Measurements from ENCODE around the gene TEX36. TPM values are rescaled to one million over a fixed set of nuclear protein-coding genes. Genes with fewer than 3 reads are reported as not detected.
A peak's percentile ranks its signal among the peaks of the same experiment; 100 is the strongest.
"Not testable (repeated sequence)": the region's sequence is repeated elsewhere in the genome, so short reads cannot be mapped to it uniquely, and the experiment has no call there.

TEX36 gene, protein sequence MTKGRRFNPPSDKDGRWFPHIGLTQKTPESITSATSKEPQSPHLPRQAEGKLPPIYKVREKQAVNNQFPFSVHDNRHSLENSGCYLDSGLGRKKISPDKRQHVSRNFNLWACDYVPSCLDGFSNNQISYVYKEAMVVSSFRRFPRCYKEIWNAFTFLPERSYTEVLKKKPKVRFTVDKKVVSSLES
- not detected in 2 replicates for total RNA-seq (2014; rRNA removed; shearing (Covaris generic))

DNA sequence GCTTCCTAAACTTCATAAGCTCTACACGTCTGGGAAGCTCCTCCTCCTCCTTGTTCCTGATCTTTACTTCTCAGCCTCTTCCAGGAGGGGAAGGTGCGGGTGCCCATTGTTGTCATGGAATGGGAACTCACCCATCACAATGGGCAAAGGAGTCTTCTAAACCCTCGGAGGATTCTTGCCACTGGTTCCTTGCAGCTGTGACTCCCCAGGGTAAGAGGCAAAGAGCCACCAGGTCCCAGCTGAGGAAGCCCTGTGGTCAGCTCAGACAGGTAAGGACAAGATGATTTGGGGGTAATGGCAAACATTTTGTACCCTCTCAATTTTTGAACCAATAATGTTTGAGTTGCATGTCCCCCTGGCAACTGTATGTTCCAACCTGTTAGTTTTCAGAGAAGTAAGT, at the start of gene TEX36:
Gene TEX36 (minus strand): TSS at position 101 of the 400 bp plus-strand sequence. CDS start 174 bp downstream, outside the sequence.
- no peak within 1 kb of the TSS for H3K27ac ChIP-seq
- H3K27me3 ChIP-seq (replicated peaks) = 0 out of 2 replicates have a peak, but pooled peaks cover 6% of the 10 kb centered on the region
- no peaks in the 10 kb centered on the region for H3K36me3 ChIP-seq
- no peak within 1 kb of the TSS for H3K4me3 ChIP-seq
- DNase-seq (ENCODE audit: low read depth in 1 of 2, low spot score in 2 of 2) = no peak
- no peaks in the 10 kb centered on the region for H3K9me3 ChIP-seq (replicated peaks)
- no peaks in the 10 kb centered on the region for H3K4me1 ChIP-seq (replicated peaks)

DNA sequence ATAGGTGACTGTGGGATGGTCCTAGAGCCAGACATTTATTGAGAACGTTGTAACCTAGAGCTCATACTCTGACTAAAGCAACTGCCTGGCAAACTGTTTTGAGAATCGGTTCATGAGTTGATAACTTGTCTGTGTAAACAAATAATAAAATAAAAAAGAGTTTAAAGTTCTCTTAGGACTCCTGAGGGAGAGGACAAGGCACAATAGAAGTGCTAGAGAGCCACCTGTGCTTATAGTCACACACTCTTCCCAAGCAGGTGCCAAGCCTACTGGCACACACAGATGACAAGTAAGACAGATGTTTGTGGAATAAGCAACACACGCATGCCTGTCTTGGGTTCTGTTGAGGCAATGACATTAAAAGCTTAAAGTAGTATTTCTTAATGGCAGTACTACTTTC, 44.5 kb upstream of the TEX36 start:
- H3K27me3 ChIP-seq (replicated peaks) = no peaks in the 10 kb centered on the region
- H3K4me3 ChIP-seq = no peak overlapping the region
- H3K36me3 ChIP-seq = peaks cover 96% of the 10 kb centered on the region
- H3K9me3 ChIP-seq (replicated peaks) = no peaks in the 10 kb centered on the region
- no peak for DNase-seq (ENCODE audit: low read depth in 1 of 2, low spot score in 2 of 2)
- H3K4me1 ChIP-seq (replicated peaks) = no peaks in the 10 kb centered on the region
- no peak overlapping the region for H3K27ac ChIP-seq

DNA sequence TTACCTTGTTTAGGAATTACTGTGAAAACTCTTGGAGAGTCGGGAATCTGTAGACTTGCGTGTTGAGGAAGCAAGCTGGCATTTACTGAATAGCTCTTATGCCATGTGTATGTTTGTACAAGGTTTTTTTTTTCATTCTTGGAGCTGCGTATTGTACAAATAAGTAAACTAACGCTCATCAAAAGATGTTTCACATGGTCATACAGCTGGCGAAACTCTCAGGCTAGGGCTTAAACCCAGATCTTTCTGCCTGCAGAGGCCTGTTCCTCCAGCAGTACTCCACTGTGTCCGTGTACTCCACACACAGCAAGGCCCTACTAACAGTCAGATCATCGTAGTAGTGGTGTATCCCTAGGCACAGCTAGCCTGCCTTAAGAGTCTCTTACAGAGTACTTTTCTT, 44.0 kb upstream of the TEX36 start:
- H3K4me3 ChIP-seq = no peak overlapping the region
- H3K36me3 ChIP-seq = peaks cover 96% of the 10 kb centered on the region
- no peaks in the 10 kb centered on the region for H3K9me3 ChIP-seq (replicated peaks)
- no peak overlapping the region for H3K27ac ChIP-seq
- no peaks in the 10 kb centered on the region for H3K27me3 ChIP-seq (replicated peaks)
- DNase-seq (ENCODE audit: low read depth in 1 of 2, low spot score in 2 of 2) = no peak
- H3K4me1 ChIP-seq (replicated peaks) = no peaks in the 10 kb centered on the region

DNA sequence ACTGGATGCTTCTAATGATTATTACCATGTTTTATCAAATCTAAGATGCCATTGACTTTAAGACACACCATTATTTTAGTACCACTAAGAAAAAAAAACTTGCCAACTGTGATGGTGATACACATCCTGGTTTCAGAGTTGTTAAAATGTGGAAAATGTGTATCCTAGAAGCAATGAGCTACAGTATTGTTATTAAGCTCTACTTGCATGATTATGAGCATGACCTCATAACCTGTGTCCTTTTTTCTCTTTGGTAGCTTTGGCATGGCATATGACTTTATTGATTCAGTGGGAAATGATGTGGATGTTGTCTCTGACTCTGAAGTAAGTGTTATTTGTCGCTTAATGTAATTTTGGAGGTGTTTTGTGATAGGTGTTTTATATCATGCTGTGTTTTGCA, 39.8 kb upstream of the TEX36 start:
- no peak overlapping the region for H3K27ac ChIP-seq
- H3K4me3 ChIP-seq = no peak overlapping the region
- peaks cover 76% of the 10 kb centered on the region for H3K36me3 ChIP-seq

DNA sequence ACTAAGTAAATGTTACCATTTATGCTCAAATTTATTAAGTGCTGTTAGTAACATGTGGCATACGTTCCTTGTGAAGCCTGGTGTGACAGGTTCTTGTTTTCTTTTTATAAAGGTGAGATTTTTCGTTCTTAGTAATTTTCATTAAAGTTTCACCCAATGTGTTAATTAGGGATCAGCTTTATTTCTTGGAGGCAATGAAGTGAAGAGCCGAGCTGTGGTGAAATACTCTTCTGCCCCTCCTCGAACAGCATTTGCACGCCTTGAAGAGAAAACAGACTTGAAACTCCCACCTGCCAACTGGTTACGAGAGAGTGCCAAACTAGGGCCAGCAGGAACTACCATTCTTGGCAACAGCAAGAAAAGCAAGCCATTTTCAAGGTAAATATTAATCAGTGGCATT, 38.1 kb upstream of the TEX36 start:
- DNase-seq (ENCODE audit: low read depth in 1 of 2, low spot score in 2 of 2) = no peak
- Histone ChIP-seq H3K4me3 (no peak overlapping the region), H3K27ac (no peak overlapping the region), H3K9me3 (replicated peaks) (no peaks in the 10 kb centered on the region), H3K36me3 (peaks cover 59% of the 10 kb centered on the region), H3K4me1 (replicated peaks) (peaks cover 7% of the 10 kb centered on the region; the same call in 1 of the 2 replicates), H3K27me3 (replicated peaks) (no peaks in the 10 kb centered on the region)

More for the DNA sequence above, 39.8 kb upstream of the TEX36 start:
- DNase-seq (ENCODE audit: low read depth in 1 of 2, low spot score in 2 of 2) = no peak
- Histone ChIP-seq H3K4me1 (replicated peaks) (peaks cover 7% of the 10 kb centered on the region; the same call in 1 of the 2 replicates), H3K9me3 (replicated peaks) (no peaks in the 10 kb centered on the region), H3K27me3 (replicated peaks) (no peaks in the 10 kb centered on the region)

DNA sequence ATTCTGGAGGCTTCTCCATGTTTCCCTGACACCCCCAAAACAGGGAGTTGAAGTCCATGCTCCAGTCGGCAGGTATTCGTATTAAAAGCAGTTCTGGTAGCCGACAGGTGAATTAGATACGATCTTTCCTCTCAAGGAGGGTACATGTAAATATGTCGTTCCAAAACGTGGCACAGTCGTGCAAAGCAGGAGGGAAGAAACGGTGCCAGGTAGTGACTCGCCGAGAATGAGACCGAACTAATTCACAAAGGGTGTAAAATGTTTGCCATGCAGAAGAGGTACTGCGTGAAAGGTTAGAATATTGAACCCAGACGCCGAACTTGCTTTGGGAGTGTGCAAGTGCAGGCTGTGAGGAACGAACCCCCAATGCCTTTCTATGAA, 37.0 kb upstream of the TEX36 start:
- Histone ChIP-seq H3K27me3 (replicated peaks) (no peaks in the 10 kb centered on the region), H3K9me3 (replicated peaks) (no peaks in the 10 kb centered on the region), H3K27ac (peak overlapping the region; percentile 71), H3K4me1 (replicated peaks) (peaks cover 7% of the 10 kb centered on the region; the same call in 1 of the 2 replicates), H3K36me3 (peaks cover 50% of the 10 kb centered on the region), H3K4me3 (peak overlapping the region; percentile 82)
- no peak for DNase-seq (ENCODE audit: low read depth in 1 of 2, low spot score in 2 of 2)

DNA sequence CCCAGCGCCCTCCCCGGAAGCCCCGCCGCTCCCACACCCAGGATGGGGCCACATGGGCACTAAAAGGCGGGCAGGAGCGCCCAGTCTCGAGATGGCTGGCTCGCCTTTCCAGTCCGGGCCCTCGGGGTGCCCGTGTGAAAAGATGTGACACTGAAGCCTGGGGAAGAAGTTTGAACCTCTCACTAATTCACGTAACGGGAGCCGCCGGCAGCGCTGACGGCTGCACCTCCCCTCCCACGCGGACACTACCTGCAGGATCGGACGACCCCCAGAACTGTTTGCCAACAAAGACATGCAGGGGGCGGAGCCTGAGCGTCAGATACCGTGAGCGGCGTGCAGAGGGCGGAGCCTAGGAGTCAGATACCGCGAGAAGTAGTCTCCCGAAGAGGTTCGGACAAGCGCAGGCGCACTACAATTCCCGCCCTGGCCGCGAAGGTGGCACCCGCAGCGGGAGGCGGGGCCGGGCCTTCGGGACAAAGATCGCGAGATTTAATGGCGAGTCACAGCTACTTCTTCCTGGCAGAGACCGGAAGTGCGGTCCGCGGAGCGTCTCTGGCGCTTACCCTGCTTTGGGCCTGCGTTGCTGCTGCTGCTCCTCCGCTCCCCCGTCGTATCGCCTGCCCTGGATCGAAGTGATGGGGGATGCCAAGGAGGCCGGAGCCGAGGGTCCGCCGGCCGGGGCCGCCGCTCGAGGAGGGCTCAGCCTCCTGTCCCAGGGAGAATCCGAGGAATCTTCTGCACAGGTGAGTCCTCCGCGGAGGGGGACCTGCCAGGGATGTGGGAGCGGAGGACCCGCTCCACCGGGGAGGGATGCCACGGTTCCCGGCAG, 36.4 kb upstream of the TEX36 start, which contains the start of gene EDRF1:
Gene EDRF1 (plus strand): TSS at position 537 of the 829 bp plus-strand sequence. CDS start 99 bp downstream, at position 636.
- peaks cover 44% of the 10 kb centered on the region for H3K36me3 ChIP-seq
- H3K4me1 ChIP-seq (replicated peaks) = peaks cover 7% of the 10 kb centered on the region; the same call in 1 of the 2 replicates
- peak within 1 kb of the TSS; percentile 82 for H3K4me3 ChIP-seq
- H3K27me3 ChIP-seq (replicated peaks) = no peaks in the 10 kb centered on the region
- H3K9me3 ChIP-seq (replicated peaks) = no peaks in the 10 kb centered on the region
- peak within 1 kb of the TSS; percentile 71 for H3K27ac ChIP-seq
- DNase-seq (ENCODE audit: low read depth in 1 of 2, low spot score in 2 of 2) = peak; percentile 98 to 99

DNA sequence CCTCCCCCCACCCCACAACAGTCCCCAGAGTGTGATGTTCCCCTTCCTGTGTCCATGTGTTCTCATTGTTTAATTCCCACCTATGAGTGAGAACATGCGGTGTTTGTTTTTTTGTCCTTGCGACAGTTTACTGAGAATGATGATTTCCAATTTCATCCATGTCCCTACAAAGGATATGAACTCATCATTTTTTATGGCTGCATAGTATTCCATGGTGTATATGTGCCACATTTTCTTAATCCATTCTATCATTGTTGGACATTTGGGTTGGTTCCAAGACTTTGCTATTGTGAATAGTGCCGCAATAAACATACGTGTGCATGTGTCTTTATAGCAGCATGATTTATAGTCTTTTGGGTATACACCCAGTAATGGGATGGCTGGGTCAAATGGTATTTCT, 31.8 kb upstream of the TEX36 start:
- DNase-seq (ENCODE audit: low read depth in 1 of 2, low spot score in 2 of 2) = not testable (repeated sequence)

DNA sequence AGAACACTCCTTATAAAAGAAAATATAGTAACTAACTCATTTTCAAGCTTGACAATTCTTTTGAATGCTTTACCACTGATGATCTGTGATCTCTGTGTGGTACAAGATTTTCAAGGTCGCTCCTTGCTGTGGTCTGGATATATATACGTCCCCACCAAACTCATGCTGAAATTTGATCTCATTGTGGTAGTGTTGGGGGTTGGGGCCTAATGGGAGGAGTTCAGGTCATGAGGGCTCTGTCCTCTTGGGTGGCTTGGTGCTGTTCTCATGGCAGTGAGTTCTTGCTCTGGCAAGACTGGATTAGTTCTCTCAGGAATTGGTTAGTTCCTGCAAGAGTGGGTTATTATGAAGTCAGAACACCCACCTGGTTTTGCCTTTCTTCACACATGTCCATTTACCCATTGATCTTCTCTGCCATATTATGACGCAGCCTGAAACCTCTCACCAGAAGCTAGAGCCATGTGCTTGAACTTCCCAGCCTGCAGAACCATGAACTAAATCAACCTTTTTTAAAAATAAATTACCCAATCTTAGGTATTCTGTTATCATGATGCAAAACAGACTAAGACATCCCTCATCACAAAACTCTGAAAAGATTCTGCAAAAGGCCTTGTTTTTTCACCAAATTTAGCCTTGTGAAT, 28.3 kb upstream of the TEX36 start:
- H3K4me1 ChIP-seq (replicated peaks) = no peaks in the 10 kb centered on the region; the same call in 1 of the 2 replicates
- no peaks in the 10 kb centered on the region for H3K36me3 ChIP-seq
- H3K27me3 ChIP-seq (replicated peaks) = peaks cover 4% of the 10 kb centered on the region; the same call in 1 of the 2 replicates
- no peaks in the 10 kb centered on the region for H3K9me3 ChIP-seq (replicated peaks)
- no peak overlapping the region for H3K4me3 ChIP-seq
- no peak overlapping the region for H3K27ac ChIP-seq
- DNase-seq (ENCODE audit: low read depth in 1 of 2, low spot score in 2 of 2) = no peak

More for the DNA sequence above, 31.8 kb upstream of the TEX36 start:
- not testable (repeated sequence) for H3K9me3 ChIP-seq (replicated peaks); H3K27ac ChIP-seq; H3K4me1 ChIP-seq (replicated peaks); H3K36me3 ChIP-seq; H3K27me3 ChIP-seq (replicated peaks); H3K4me3 ChIP-seq

DNA sequence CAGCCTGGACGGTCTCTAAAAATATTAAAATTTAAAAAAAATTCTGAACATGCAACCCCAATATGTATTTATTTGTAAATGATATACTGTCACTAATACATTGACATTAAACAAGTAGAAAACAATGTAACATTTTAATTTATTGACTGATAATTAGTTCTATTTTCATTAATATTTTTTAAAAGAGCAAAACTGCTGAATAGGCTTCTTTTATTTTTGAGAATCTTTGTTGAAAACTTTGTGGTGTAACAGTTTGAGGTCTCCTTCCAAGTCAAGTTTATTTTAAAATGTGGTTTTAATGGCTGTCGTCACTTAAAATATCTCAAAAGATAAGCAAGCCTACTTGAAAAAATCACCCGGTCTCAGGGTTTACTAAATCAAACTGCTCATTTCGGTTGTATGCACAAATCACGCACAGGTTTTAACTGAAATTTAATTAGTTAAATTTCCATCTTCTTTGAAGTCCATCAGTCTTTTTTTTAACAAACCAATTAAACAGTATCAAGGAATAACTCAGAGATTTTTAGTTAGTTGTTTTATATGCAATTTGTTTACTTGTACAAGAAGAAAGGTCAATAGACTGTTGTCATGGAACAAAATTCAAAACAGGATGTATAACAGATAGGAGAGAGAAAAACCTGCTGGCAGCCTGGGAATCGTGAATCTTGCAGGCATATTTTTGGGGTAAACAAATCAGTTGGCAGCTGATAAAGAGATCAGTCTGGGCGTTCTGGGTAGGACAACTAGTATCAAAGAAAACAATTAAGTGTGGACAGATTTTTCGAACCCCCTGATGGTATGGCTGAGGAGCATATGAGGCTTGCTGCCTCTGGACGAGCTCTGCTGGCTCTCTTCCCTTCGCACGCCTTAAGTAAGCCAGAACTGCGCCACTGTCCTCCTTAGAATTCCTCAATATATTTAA, 26.9 kb upstream of the TEX36 start:
- Histone ChIP-seq H3K36me3 (no peaks in the 10 kb centered on the region), H3K4me3 (no peak overlapping the region)
- no peak for DNase-seq (ENCODE audit: low read depth in 1 of 2, low spot score in 2 of 2)

DNA sequence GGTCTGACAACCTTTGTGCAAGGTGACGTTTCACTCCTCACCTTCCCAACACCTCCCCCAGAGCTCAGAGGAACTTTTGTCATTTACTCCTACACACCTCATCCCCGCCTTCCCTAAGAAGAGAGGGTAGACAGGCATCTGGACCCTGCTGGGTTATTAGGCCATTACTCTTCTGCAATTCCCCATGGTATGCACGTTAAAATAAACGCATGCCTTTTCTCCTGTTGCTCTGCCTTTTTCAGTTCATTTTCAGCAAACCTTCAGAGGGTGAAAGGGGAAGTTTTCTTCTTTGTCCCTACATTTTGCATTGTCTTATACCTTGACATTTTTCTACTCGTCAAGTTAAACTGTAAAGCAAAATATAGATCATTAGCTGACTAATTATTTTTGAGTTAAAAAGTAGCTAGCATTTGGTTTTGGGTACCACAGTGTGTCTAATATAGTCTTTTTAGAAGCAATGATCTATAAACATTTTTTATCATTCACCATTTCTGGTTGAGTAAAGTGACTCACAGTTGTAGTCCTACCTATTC, 26.1 kb upstream of the TEX36 start:
- no peak for DNase-seq (ENCODE audit: low read depth in 1 of 2, low spot score in 2 of 2)
- no peaks in the 10 kb centered on the region; the same call in 1 of the 2 replicates for H3K4me1 ChIP-seq (replicated peaks)
- no peaks in the 10 kb centered on the region for H3K9me3 ChIP-seq (replicated peaks)
- no peaks in the 10 kb centered on the region for H3K36me3 ChIP-seq
- no peak overlapping the region for H3K4me3 ChIP-seq
- H3K27me3 ChIP-seq (replicated peaks) = peaks cover 4% of the 10 kb centered on the region; the same call in 1 of the 2 replicates
- H3K27ac ChIP-seq = no peak overlapping the region

More for the DNA sequence above, 26.9 kb upstream of the TEX36 start:
- no peaks in the 10 kb centered on the region; the same call in 1 of the 2 replicates for H3K4me1 ChIP-seq (replicated peaks)
- H3K9me3 ChIP-seq (replicated peaks) = no peaks in the 10 kb centered on the region
- peaks cover 4% of the 10 kb centered on the region; the same call in 1 of the 2 replicates for H3K27me3 ChIP-seq (replicated peaks)
- H3K27ac ChIP-seq = no peak overlapping the region

DNA sequence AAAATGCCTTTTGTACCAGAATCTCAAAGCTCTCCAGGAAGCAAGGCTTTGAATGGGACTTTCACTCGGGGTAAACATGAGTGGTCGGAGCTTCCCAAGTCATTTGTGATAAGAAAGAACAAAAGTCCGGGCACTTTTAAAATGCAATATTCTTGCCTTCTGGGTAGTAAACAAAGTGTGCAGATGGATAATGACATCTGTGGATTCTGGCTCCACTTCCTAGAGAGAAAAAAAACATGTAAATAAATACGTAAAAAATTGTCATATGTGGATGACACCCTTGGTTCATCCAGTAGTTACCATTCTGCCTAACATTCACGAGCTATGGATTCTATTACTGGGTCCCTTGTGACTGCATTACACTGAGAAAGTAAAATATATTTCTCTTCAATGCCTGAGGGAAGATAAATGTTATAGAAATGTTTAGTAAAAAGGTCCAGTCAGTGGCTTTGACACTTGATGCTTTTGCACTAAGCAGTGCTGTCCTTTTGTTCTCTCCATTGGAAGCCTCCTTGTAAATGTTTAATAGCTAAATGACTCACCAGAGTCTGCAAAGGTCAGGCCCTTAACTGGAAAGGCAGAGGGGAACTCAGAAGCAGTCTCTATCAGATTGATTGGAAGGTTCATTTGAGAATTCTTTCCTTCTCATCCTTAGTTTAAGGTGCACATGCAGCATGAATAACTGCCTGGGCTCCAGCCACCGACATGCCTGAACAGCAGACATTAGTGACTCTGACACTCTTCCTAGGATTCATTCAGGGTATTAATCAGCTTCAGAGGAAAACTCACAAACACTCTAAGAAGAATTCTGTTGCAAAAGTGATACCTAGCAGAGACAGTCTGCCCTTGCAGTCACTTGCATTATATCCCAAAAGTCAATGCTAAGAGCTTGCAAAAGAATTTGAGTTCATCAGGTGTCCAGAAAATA, 24.8 kb upstream of the TEX36 start:
- Histone ChIP-seq H3K36me3 (no peaks in the 10 kb centered on the region), H3K9me3 (replicated peaks) (no peaks in the 10 kb centered on the region), H3K27ac (no peak overlapping the region), H3K4me3 (no peak overlapping the region), H3K27me3 (replicated peaks) (0 out of 2 replicates have a peak, but pooled peaks cover 4% of the 10 kb centered on the region), H3K4me1 (replicated peaks) (no peaks in the 10 kb centered on the region; the same call in 1 of the 2 replicates)
- peak in 1 of 2 experiments; percentile 8 for DNase-seq (ENCODE audit: low read depth in 1 of 2, low spot score in 2 of 2)
